HG03457 (cell line): ENCODE measurements around the gene FOXP3.
"Not testable (repeated sequence)": the region's sequence is repeated elsewhere in the genome, so short reads cannot be mapped to it uniquely, and the experiment has no call there.

ENCODE experiments used
- ATAC-seq: cut with Tn5 transposase; IDR thresholded peaks from one replicate; pipeline ENCODE4 v1.9.1; 2021; ENCODE audit warnings: moderate number of reproducible peaks; ENCODE audit not compliant: unreplicated experiment

Gene FOXP3, protein sequence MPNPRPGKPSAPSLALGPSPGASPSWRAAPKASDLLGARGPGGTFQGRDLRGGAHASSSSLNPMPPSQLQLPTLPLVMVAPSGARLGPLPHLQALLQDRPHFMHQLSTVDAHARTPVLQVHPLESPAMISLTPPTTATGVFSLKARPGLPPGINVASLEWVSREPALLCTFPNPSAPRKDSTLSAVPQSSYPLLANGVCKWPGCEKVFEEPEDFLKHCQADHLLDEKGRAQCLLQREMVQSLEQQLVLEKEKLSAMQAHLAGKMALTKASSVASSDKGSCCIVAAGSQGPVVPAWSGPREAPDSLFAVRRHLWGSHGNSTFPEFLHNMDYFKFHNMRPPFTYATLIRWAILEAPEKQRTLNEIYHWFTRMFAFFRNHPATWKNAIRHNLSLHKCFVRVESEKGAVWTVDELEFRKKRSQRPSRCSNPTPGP

DNA sequence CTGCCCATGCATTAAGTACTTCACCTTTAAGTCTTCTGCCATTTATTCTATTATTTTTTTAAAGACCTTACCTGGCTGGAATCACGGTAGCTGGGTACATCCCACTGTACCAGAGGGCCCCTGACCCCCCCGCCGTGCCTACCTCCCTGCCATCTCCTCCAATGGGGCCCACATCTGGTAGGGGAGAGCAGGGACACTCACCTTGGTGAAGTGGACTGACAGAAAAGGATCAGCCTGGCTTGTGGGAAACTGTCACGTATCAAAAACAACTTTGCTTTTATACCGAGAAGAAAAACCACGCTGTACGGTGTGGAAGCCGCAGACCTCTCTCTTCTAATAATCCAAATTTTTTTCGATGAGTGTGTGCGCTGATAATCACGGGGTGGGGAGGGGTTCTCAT lies at the start of gene FOXP3:
FOXP3 (minus strand) TSS at position 251 of the 400 bp plus-strand sequence. CDS start 6,205 bp downstream, outside the sequence.
- no peak for ATAC-seq

GRCh38 chrX:49312176-49312575 lies 47.7 kb upstream of the FOXP3 start:
- no peak for ATAC-seq

GRCh38 chrX:49310371-49310770 lies 45.9 kb upstream of the FOXP3 start:
- ATAC-seq: no peak

DNA sequence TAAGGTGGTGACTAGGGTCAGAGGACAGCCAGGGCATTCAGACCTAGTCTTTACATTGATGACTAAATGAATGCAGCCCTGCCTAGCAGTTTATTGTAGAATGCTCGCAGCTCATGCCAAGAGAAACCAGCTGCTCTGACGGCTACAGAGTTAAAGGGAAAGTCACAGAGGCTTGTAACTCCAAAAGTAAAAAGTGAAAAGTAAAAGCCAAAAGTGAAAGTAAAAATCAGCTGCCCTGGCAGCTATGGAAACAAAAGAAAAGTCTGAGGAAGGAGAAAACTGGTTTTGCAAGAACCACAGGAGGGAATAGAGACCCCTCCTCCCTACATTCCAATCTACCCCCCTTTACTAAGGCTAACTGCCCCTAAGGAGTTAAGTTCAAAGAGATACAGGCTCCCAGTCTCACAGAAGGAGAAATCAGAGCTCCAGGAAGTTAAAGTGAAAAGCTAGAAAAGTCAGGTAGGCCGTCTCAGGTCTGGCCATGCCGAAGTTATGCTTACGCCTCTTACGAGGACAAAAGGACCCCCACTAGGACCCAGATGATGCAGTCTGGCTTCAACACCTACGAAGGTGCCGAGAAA lies 45.0 kb upstream of the FOXP3 start:
- no peak for ATAC-seq

GRCh38 chrX:49308604-49309269 lies 44.2 kb upstream of the FOXP3 start:
- ATAC-seq: no peak

DNA sequence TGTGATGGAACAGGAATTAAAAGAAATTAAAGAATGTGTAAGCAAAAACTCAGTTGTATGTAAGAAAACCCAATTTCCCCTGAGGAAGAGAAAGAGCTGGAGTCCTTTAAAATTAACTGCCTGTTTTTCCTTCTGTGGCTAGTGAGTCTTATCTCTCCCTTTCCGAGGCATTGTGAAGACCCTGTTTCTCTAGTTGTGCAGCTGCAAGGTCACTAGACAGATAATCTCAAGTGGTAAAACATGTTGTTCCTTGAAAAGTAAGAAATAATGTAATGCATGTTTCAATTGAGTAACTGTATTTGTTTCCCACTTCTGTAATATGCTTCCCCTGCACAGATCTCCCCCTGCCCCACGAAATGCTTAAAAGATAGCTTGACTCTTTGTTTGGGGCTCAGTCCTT lies 43.3 kb upstream of the FOXP3 start:
- not testable (repeated sequence) for ATAC-seq

DNA sequence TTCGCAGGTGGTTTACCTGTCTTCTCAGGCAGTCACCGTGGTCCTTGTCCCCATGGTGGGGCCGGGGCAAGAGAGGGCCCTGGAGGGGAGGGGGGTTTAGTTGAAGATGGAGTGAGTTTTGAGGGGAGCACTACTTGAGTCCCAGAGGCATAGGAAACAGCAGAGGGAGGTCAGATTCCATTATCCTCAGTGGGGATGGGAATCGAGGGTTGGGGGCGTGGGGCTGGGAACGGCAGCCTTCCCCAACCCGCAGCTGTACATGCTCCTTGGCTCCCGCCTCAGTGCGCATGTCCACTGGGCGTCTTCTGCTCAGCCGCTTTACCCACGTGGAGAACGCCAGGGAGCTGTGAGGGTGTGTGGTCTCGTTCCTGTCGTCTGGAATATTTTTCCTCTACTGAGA lies 38.8 kb upstream of the FOXP3 start, which contains the start of gene GAGE10:
GAGE10 (plus strand) TSS at position 301 of the 400 bp plus-strand sequence. CDS start 1,214 bp downstream, outside the sequence.
- no peak for ATAC-seq

- ATAC-seq: no peak
These were observed 36.2 kb upstream of the FOXP3 start for GRCh38 chrX:49300703-49301102.

DNA sequence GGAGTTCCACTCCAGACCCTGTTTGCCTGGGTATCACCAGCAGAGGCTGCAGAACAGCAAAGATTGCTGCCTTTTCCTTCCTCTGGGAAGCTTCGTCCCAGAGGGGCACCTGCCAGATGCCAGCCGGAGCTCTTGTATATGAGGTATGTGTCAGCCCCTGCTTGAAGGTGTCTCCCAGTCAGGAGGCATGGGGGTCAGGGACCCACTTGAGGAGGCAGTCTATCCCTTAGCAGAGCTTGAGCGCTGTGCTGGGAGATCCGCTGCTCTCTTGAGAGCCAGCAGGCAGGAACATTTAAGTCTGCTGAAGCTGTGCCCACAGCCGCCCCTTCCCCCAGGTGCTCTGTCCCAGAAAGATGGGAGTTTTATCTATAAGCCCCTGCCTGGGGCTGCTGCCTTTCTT lies 34.8 kb upstream of the FOXP3 start:
- not testable (repeated sequence) for ATAC-seq

DNA sequence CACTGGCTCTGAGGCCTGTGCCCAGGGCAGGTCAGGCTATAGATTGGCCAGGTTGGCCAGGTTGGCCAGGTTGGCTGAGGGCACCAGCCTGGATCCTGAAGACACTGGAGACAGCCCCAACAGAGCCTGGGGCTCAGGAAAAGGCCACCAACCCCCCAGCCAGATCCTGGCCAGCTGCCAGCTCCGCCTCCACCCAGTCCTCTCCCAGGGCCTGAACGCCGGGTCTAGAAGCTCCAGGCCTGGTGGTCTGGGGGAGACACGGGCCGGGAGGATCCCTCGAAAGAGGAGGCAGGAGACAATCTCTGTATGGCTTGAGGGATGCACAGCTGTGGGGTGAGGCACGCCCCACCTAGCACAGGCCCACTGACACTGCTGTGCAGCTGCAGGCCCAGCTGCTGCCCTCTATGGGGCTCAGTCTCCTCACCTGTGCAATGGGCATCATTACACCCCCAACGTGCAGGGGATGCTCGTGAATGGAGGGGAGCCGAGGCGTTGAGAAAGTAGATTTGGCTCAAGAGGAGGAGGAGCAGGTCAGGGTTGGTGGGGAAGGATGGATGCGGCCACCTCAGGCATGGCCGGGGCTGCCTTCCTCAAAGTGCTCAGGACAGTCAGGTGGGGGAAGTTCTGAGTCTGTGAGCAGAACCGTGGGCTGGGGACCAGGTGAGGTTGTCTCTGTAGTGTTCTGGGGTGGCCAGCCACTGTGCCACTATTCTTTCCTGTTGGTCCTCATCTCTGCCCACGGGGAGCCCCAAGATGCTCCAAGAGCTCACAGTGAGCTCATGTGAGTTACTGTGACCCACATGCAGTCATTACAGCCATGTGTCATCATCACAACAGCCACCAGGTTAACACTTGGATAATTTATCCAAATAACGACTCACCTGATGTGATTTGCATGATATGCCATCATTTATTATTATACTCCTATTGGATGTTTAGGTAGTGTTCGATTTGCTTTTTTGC lies 28.2 kb upstream of the FOXP3 start:
- no peak for ATAC-seq

DNA sequence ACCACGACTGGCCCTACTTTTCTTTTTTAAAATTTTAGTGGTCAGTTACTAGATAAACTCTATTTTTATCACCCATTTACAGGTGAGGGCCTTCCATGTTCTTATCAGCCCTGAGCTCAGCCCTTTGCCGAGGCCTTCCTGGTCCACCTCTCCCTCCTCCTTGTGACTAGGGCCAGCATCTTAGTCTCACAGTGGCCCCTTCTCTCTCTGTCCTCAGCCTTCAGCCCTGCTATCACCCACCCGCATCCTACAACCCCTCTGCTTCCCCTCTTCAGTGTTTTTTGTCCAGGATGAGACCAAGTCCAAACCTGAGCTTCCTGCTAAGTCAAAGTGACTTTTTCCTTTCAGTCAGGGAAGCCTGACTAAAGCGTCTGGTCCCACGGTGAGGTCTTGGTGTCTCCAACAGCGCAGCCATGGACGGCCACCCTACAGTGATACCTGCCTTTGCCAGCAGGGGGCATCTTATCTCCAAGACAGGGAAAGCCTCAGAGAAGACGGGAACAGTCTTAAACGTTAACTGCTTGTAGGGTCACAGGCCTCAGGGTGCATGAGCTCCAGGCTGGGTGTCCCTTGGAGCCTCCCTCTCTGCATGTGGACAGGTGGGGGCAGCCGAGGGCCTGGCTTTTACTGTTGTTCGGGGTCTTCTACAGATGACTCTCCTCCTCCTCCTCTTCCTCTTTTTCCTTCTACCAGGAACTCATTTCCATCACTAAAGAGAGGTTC lies 27.3 kb upstream of the FOXP3 start:
- ATAC-seq: no peak

DNA sequence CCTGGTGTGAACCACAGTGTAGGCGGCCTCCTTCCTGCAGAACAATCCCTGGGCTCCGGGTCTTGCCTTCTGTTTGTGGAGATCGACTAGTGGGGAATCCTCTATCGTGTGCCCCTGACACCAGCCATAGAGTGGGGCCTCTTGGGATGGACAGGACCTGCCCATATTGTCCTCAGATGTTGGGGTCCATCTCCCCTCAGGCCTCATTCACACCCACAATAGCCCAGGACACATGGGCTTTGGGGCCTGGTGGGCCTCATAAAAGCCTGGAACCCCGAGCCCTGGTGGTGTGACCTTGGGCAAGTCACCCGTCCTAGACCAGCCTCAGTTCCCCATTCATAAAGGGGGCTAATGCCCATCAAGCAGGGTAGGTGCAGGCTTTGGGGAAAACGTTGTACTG lies 25.7 kb upstream of the FOXP3 start:
- ATAC-seq: no peak

- ATAC-seq: no peak
These were observed 23.2 kb upstream of the FOXP3 start for GRCh38 chrX:49287665-49288064.

DNA sequence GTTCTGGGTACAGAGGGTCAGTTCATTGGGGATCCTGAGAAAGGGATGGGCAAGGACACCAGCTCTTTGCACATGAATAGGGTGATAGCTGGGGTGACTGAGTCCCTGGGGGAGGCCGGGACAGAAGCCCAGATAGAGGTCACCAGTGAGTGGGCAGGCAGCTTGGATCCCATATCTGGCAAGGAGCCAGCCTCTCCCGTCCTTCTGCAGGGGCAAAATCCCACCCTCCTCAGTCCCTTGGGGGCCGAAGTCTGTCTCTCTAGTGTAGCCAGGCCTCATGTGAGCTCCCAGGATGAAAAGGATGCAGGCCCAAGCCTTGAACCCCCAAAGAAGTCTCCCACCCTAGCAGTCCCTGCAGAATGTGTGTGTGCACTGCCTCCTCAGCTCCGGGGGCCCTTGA lies 22.1 kb upstream of the FOXP3 start:
- ATAC-seq: no peak

GRCh38 chrX:49286136-49286535 lies 21.6 kb upstream of the FOXP3 start:
- no peak for ATAC-seq

DNA sequence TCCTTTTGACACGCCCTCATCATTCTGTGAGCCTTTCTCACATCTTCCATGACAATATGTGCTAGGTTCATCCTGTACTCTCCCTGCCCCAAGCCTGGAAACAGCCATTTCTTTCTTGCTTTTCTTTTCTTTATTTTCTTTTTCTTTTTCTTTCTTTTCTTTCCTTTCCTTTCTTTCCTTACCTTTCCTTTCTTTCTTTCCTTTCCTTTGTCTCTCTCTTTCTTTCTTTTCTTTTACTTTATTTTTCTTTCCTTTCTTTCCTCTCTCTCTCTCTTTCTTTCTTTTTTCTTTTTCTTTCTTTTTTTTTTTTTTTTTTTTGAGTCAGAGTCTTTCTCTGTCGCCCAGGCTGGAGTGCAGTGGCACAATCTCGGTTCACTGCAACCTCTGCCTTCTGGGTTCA lies 19.7 kb upstream of the FOXP3 start:
- ATAC-seq: no peak

DNA sequence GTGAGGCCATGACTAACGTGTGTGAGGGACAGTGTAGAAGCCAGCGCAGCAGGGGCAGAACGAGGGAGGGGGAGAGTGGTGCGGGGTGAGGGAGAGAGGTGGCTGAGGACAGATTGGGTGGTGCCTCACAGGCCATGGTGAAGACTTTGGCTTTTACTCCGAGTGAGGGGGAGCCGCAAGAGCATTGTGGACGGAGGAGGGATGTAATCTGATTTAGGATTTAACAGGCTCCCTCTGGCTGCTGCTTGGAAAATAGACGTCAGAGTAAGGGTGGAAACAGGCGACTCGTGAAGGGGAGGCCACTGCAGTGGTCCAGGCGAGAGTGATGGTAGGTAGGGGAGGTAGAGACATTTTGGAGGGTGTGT lies 18.1 kb upstream of the FOXP3 start:
- ATAC-seq: no peak

GRCh38 chrX:49278081-49278480 lies 13.6 kb upstream of the FOXP3 start:
- ATAC-seq: no peak

DNA sequence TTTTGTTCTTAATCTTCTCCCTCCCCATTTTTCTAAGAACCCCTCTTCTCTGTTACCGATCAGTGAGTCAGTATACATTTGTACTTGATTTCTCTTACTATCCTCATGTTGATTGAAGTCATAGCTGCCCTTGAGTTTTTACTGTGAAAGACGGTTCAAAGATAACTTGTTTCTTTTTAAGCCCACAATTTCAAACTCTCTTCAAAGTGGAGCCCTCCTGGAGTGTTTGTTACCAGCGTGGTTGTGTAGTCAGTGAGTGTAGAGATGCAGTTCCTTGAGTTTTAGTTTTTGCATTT lies 13.0 kb upstream of the FOXP3 start:
- ATAC-seq: no peak
